ENCODE measurements around the gene VPS51.

DNA sequence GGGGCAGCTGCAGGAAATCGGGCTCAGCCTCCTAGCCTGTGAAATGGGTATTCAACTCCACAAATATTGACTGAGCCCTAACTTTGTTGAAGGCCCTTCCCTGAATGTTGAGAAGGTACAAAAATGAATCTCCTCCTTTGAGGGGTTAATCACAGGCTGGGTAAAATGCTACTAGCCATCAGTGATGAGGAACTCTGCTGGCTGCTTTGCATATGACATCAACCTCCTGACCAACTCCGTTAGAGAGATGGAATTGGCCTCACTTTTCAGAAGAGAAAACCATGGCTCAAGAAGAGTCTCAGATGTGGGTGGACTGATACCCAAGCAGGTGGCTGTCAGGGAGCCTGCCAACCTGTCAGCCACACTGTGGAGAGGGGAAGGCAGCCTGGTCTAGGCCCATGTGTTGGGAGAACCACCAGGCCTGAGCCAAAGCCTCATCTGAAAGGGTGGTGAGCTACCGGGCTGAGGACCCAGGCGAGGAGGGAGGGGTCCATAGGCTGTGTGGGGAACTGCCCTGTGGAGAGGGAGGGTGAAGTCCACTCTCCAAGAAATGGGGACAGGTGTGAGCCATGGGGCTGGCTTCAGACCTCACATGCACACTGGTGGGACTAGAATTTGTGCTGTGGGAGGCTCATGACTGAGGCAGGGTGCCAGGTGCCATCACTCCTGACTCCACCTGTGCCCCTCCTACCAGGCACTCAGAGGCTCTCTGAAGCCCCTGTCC is 23.9 kb upstream of the VPS51 start:
- no peak for TF ChIP-seq EP300 (IDR thresholded peaks at IDR 0.05)
- TF ChIP-seq, protein P1, sequence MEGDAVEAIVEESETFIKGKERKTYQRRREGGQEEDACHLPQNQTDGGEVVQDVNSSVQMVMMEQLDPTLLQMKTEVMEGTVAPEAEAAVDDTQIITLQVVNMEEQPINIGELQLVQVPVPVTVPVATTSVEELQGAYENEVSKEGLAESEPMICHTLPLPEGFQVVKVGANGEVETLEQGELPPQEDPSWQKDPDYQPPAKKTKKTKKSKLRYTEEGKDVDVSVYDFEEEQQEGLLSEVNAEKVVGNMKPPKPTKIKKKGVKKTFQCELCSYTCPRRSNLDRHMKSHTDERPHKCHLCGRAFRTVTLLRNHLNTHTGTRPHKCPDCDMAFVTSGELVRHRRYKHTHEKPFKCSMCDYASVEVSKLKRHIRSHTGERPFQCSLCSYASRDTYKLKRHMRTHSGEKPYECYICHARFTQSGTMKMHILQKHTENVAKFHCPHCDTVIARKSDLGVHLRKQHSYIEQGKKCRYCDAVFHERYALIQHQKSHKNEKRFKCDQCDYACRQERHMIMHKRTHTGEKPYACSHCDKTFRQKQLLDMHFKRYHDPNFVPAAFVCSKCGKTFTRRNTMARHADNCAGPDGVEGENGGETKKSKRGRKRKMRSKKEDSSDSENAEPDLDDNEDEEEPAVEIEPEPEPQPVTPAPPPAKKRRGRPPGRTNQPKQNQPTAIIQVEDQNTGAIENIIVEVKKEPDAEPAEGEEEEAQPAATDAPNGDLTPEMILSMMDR (IDR thresholded peaks at IDR 0.05) = no peak

Data from tibial nerve (tissue), 4 donors.